Activated T-helper 17 cell treated with anti-CD3 and anti-CD28 coated beads, Interleukin-2, amount 50 U/mL, for 72 hours (primary cell): ENCODE data around the gene GTPBP3. TPM values are rescaled to one million over a fixed set of nuclear protein-coding genes. Genes with fewer than 3 reads are reported as not detected.
A peak's percentile ranks its signal among the peaks of the same experiment; 100 is the strongest.

Experiments used
- ATAC-seq: fragments of 150-1000 bp; cut with Tn5 transposase; replicated peaks from 2 replicates; pipeline ENCODE4 v1.10.0; 2021; ENCODE audit warnings: mild to moderate bottlenecking, moderate library complexity
- H3K27ac Mint-ChIP-seq: one replicate; pipeline ENCODE4 v1.8.0; 2022; ENCODE audit warnings: mixed read lengths
- H3K27me3 Mint-ChIP-seq: one replicate; pipeline ENCODE4 v1.8.0; 2022; ENCODE audit warnings: mixed read lengths
- H3K36me3 Mint-ChIP-seq: one replicate; pipeline ENCODE4 v1.8.0; 2022; ENCODE audit warnings: low read depth, mild to moderate bottlenecking, mixed read lengths
- H3K4me1 Mint-ChIP-seq: one replicate; pipeline ENCODE4 v1.8.0; 2022; ENCODE audit warnings: mixed read lengths
- H3K4me3 Mint-ChIP-seq: one replicate; pipeline ENCODE4 v1.8.0; 2022; ENCODE audit warnings: mild to moderate bottlenecking, mixed read lengths
- H3K9me3 Mint-ChIP-seq: one replicate; pipeline ENCODE4 v1.8.0; 2022; ENCODE audit warnings: mixed read lengths
- total RNA-seq, 2 donors: library from RNA; stranded (reverse); gene quantifications; one replicate each; pipeline ENCODE4 v1.2.3, GENCODE V29; 2022

GTPBP3 gene
- total RNA-seq, 2 donors from 2014 or later, result 14.7 to 29.6 TPM

- H3K9me3 Mint-ChIP-seq, result no peaks in the 10 kb centered on the region
- ATAC-seq, result peak; percentile 18
- H3K4me3 Mint-ChIP-seq, result peak overlapping the region; percentile 88
- H3K27me3 Mint-ChIP-seq, result no peaks in the 10 kb centered on the region
- peaks cover 10% of the 10 kb centered on the region for H3K4me1 Mint-ChIP-seq
- peaks cover 6% of the 10 kb centered on the region for H3K36me3 Mint-ChIP-seq
- H3K27ac Mint-ChIP-seq, result no peak overlapping the region
Measured at GRCh38 chr19:17391371-17392151, 54.2 kb downstream of the GTPBP3 start.

Other genes with a start within 250 kb of the GTPBP3 start
- 10 to 100 TPM; 27.8 to 30.6 TPM for gene USE1, start 122.2 kb upstream of the GTPBP3 start, total RNA-seq
- 10 to 100 TPM; 14.1 to 17.6 TPM for gene OCEL1, start 111.3 kb upstream of the GTPBP3 start, total RNA-seq
- 1 to 10 TPM; 6.8 to 9.2 TPM for gene NR2F6, start 91.6 kb upstream of the GTPBP3 start, total RNA-seq
- gene USHBP1, start 72.8 kb upstream of the GTPBP3 start, total RNA-seq, result under 1 TPM; 0.26 to 0.48 TPM
- 100 to 1,000 TPM in 1 of 2 donors, 10 to 100 TPM in 1; 73.4 to 115 TPM for gene BABAM1, start 70.1 kb upstream of the GTPBP3 start, total RNA-seq
- gene ANKLE1, start 55.7 kb upstream of the GTPBP3 start, total RNA-seq, result 10 to 100 TPM in 1 of 2 donors, 1 to 10 TPM in 1; 4.4 to 11.6 TPM
- gene ABHD8, start 34.1 kb upstream of the GTPBP3 start, total RNA-seq, result 1 to 10 TPM; 8.0 to 8.5 TPM
- 10 to 100 TPM; 56.2 to 95.9 TPM for gene MRPL34, start 31.7 kb upstream of the GTPBP3 start, total RNA-seq
- gene DDA1, start 28.0 kb upstream of the GTPBP3 start, total RNA-seq, result 10 to 100 TPM; 27.8 to 45.8 TPM
- gene ANO8, start 2.7 kb upstream of the GTPBP3 start, total RNA-seq, result 1 to 10 TPM; 3.6 to 3.9 TPM
- under 1 TPM in 1 of 2 donors, not detected in 1; 0.53 TPM for gene PLVAP, start 39.8 kb downstream of the GTPBP3 start, total RNA-seq
- gene CCDC194, start 56.6 kb downstream of the GTPBP3 start, total RNA-seq, result 1 to 10 TPM; 1.8 to 4.8 TPM
- 100 to 1,000 TPM; 130 to 154 TPM for gene BST2, start 68.1 kb downstream of the GTPBP3 start, total RNA-seq
- gene MVB12A, start 82.5 kb downstream of the GTPBP3 start, total RNA-seq, result 10 to 100 TPM; 42.6 to 48.9 TPM
- not detected for gene TMEM221, start 111.1 kb downstream of the GTPBP3 start, total RNA-seq
- not detected for gene NXNL1, start 123.4 kb downstream of the GTPBP3 start, total RNA-seq
- gene SLC27A1, start 133.0 kb downstream of the GTPBP3 start, total RNA-seq, result 1 to 10 TPM; 3.8 to 6.7 TPM
- gene PGLS, start 174.1 kb downstream of the GTPBP3 start, total RNA-seq, result 10 to 100 TPM; 49.0 to 61.8 TPM
- 10 to 100 TPM; 41.1 to 76.5 TPM for gene COLGALT1, start 218.1 kb downstream of the GTPBP3 start, total RNA-seq